ENCODE measurements around the gene PIPOX.

Gene PIPOX

DNA sequence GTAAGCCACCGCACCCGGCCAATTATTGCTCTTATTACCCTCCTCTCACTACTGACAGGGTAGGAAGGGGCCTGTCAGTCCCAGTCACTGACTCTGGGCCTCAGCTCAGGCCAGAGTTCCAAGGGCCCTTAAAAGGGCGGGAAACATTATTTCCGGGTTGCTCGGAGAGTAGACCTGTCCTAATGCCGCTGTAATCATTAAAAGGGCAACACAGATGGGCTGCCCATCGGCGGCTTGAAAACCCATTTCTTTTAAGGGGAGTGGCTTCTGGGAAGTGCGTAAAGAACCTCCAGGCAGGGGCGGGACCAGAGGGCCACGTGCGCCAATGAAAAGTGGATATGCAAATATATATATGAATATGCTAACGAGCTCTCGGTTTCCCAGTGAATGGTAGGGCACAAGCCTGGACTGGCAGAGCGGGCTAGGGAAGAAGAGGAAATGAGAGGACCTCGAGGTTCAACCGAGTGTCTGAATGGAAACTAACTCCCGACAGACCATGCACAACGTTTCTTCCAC, 26.6 kb downstream of the PIPOX start:
- Histone ChIP-seq H3K79me2 (ENCODE audit: control insufficient read depth, low read length) (no peaks in the 10 kb centered on the region), H3K27ac (ENCODE audit: low read depth, low read length) (no peak overlapping the region), H3K4me1 (ENCODE audit: control insufficient read depth, low read length) (no peaks in the 10 kb centered on the region), H3K36me3 (ENCODE audit: control insufficient read depth, low read length) (no peaks in the 10 kb centered on the region), H4K20me1 (ENCODE audit: control insufficient read depth, insufficient read depth, low read depth, low read length) (no peaks in the 10 kb centered on the region), H3K9me3 (ENCODE audit: control insufficient read depth, insufficient read depth, low read length) (no peaks in the 10 kb centered on the region), H3K4me3 (ENCODE audit: low read length) (no peak overlapping the region), H3F3A (ENCODE audit: control insufficient read depth, insufficient read depth) (no peaks in the 10 kb centered on the region), H3K9me2 (replicated peaks; ENCODE audit: control insufficient read depth, low read length) (no peaks in the 10 kb centered on the region), H3K4me2 (ENCODE audit: low read length) (no peak overlapping the region), H3K27me3 (ENCODE audit: control insufficient read depth, low read length) (peaks cover 2% of the 10 kb centered on the region; the same call in 1 of the 2 replicates)
- TF ChIP-seq, protein P1, sequence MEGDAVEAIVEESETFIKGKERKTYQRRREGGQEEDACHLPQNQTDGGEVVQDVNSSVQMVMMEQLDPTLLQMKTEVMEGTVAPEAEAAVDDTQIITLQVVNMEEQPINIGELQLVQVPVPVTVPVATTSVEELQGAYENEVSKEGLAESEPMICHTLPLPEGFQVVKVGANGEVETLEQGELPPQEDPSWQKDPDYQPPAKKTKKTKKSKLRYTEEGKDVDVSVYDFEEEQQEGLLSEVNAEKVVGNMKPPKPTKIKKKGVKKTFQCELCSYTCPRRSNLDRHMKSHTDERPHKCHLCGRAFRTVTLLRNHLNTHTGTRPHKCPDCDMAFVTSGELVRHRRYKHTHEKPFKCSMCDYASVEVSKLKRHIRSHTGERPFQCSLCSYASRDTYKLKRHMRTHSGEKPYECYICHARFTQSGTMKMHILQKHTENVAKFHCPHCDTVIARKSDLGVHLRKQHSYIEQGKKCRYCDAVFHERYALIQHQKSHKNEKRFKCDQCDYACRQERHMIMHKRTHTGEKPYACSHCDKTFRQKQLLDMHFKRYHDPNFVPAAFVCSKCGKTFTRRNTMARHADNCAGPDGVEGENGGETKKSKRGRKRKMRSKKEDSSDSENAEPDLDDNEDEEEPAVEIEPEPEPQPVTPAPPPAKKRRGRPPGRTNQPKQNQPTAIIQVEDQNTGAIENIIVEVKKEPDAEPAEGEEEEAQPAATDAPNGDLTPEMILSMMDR (IDR thresholded peaks at IDR 0.05; ENCODE audit: low read depth, low read length, poor library complexity, severe bottlenecking): no peak
- TF ChIP-seq EZH2phosphoT487 (IDR thresholded peaks at IDR 0.05; ENCODE audit: borderline replicate concordance, low read length): no peak

DNA sequence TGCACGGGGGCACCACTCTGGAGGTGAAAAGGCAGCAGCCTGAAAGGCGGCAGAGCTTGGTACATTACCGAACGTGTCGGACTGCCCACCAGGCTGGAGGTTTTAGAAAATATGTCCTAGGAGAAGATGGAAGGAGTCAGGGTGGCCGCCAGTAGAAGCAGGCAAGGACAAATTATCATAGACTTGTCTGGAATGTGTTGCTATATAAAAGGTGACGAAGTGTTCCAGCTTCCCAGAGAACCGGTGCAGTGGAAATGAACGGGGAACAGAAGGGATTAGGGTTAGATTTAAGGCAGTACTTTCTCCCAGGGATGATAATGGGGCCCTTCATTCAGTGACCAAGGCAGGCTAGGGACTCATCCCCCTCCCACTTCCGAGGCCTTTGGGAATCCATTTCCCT, 27.4 kb downstream of the PIPOX start:
- H3K4me2 ChIP-seq (ENCODE audit: low read length): no peak overlapping the region
- no peak overlapping the region for H3K4me3 ChIP-seq (ENCODE audit: low read length)
- no peaks in the 10 kb centered on the region for H3F3A ChIP-seq (ENCODE audit: control insufficient read depth, insufficient read depth)
- no peaks in the 10 kb centered on the region for H3K9me3 ChIP-seq (ENCODE audit: control insufficient read depth, insufficient read depth, low read length)
- H3K27ac ChIP-seq (ENCODE audit: low read depth, low read length): no peak overlapping the region
- no peaks in the 10 kb centered on the region for H3K36me3 ChIP-seq (ENCODE audit: control insufficient read depth, low read length)
- no peaks in the 10 kb centered on the region for H4K20me1 ChIP-seq (ENCODE audit: control insufficient read depth, insufficient read depth, low read depth, low read length)
- peaks cover 2% of the 10 kb centered on the region; the same call in 1 of the 2 replicates for H3K27me3 ChIP-seq (ENCODE audit: control insufficient read depth, low read length)
- no peaks in the 10 kb centered on the region for H3K9me2 ChIP-seq (replicated peaks; ENCODE audit: control insufficient read depth, low read length)
- TF ChIP-seq, protein P1 (IDR thresholded peaks at IDR 0.05; ENCODE audit: low read depth, low read length, poor library complexity, severe bottlenecking): no peak
- TF ChIP-seq EZH2phosphoT487 (IDR thresholded peaks at IDR 0.05; ENCODE audit: borderline replicate concordance, low read length): no peak
- no peaks in the 10 kb centered on the region for H3K4me1 ChIP-seq (ENCODE audit: control insufficient read depth, low read length)
- no peaks in the 10 kb centered on the region for H3K79me2 ChIP-seq (ENCODE audit: control insufficient read depth, low read length)

DNA sequence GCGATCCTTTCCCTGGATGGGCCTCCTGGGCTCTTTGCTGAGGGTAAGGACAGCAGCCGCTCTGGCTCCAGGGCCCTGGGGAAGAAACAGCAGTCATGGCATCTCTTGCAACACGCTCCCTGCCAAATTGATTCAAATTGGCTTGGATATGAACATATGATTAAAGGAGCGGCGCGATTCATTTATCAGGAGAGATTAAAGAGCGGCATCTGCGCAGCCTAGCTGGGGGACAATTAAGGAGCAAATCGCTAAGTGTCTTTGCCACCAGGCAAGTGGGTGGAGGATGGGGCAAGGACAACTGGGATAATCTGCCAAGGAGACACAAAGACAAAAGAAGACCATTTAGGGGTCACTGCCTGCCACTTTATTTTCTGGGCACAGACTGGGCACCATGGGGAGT, 27.8 kb downstream of the PIPOX start:
- H3K4me3 ChIP-seq (ENCODE audit: low read length): no peak overlapping the region
- no peaks in the 10 kb centered on the region for H3K36me3 ChIP-seq (ENCODE audit: control insufficient read depth, low read length)
- H3K4me1 ChIP-seq (ENCODE audit: control insufficient read depth, low read length): no peaks in the 10 kb centered on the region
- no peak overlapping the region for H3K4me2 ChIP-seq (ENCODE audit: low read length)
- TF ChIP-seq, protein P1 (IDR thresholded peaks at IDR 0.05; ENCODE audit: low read depth, low read length, poor library complexity, severe bottlenecking): no peak
- no peak for TF ChIP-seq EZH2phosphoT487 (IDR thresholded peaks at IDR 0.05; ENCODE audit: borderline replicate concordance, low read length)
- peaks cover 2% of the 10 kb centered on the region; the same call in 1 of the 2 replicates for H3K27me3 ChIP-seq (ENCODE audit: control insufficient read depth, low read length)
- no peak overlapping the region for H3K27ac ChIP-seq (ENCODE audit: low read depth, low read length)
- no peaks in the 10 kb centered on the region for H4K20me1 ChIP-seq (ENCODE audit: control insufficient read depth, insufficient read depth, low read depth, low read length)
- H3K9me2 ChIP-seq (replicated peaks; ENCODE audit: control insufficient read depth, low read length): no peaks in the 10 kb centered on the region
- H3F3A ChIP-seq (ENCODE audit: control insufficient read depth, insufficient read depth): no peaks in the 10 kb centered on the region
- no peaks in the 10 kb centered on the region for H3K9me3 ChIP-seq (ENCODE audit: control insufficient read depth, insufficient read depth, low read length)
- H3K79me2 ChIP-seq (ENCODE audit: control insufficient read depth, low read length): no peaks in the 10 kb centered on the region

Measured in DOHH2 (cell line).